GM12874 (cell line): Measurements from ENCODE around the gene GSTM2.

Source experiments
- TF ChIP-seq, protein P1 (sequence below): IDR thresholded peaks from 2 replicates; pipeline ENCODE4 v1.5.1; 2011; ENCODE audit warnings: low read depth, mild to moderate bottlenecking, control low read depth, low read length, moderate library complexity; ENCODE audit not compliant: insufficient read depth

GSTM2 gene

DNA sequence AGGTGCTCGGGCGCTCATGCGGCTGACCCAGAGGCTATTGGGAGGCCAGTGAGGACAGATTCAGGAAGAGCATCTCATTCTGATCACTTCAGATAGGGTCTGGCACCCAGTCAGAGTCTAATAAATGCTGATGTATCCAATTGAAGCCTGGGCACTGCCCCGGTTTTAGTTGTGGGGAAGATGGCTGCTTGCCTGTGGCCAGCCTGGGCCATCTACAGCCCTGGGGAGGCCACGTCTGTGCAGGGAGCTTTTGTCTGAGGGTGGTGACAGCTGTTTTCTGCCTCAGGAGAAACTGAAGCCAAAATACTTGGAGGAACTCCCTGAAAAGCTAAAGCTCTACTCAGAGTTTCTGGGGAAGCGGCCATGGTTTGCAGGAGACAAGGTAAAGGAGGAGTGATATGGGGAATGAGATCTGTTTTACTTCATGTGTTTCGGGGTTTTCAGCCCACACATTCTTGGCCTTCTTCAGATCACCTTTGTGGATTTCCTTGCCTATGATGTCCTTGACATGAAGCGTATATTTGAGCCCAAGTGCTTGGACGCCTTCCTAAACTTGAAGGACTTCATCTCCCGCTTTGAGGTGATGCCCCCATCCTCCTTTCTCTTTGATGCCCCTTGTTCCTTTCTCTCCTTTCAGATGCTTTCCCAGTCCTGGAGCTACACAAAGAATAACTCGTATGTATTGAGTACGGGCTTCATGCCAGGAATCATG lies 47.0 kb downstream of the GSTM2 start:
- TF ChIP-seq, protein P1, sequence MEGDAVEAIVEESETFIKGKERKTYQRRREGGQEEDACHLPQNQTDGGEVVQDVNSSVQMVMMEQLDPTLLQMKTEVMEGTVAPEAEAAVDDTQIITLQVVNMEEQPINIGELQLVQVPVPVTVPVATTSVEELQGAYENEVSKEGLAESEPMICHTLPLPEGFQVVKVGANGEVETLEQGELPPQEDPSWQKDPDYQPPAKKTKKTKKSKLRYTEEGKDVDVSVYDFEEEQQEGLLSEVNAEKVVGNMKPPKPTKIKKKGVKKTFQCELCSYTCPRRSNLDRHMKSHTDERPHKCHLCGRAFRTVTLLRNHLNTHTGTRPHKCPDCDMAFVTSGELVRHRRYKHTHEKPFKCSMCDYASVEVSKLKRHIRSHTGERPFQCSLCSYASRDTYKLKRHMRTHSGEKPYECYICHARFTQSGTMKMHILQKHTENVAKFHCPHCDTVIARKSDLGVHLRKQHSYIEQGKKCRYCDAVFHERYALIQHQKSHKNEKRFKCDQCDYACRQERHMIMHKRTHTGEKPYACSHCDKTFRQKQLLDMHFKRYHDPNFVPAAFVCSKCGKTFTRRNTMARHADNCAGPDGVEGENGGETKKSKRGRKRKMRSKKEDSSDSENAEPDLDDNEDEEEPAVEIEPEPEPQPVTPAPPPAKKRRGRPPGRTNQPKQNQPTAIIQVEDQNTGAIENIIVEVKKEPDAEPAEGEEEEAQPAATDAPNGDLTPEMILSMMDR = no peak

DNA sequence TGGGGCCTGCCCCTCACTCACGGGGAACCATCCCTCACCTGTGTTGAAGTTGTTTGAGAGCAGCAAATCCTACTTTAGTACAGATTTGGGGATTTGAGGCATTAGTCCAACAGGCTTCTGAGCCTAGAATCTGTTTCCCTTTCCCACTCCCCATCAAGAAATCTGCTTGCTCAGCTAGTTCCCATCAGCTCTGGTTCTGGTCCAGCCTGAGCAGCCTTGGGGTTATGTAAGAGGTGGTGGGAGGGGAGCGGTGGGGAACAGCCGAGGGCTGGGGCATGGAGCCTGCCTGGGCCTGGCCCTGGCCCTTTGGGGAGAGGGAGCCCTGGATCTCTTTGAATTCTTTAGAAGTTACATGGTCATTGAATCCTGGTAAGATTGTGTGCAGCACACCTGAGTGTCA lies 48.3 kb downstream of the GSTM2 start:
- TF ChIP-seq, protein P1 = no peak

DNA sequence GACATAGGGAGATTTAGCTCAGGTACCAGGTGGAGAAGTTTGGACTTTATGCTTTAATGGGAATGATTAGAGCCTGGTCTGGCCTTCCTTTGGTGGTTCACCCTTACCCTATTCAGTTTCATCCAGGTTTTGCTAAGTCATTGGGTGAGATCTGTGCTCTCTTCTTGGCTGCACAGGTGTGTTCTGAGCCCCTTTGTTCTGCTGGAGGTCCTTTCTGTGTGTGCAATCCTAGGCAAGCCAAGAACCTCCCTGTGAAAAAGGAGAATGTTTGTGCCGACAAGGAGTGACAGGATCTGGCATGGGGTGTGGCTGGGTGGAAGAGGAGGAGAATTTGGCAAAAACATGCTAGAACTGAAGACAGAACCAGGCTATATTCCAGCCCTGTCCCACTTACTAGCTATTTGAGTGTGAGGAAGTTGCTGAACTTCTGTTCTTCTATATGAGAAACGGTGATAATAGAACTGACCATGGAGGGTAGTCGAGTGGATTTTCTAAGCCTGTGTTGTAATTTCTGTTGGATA lies 48.8 kb downstream of the GSTM2 start:
- TF ChIP-seq, protein P1 = no peak

DNA sequence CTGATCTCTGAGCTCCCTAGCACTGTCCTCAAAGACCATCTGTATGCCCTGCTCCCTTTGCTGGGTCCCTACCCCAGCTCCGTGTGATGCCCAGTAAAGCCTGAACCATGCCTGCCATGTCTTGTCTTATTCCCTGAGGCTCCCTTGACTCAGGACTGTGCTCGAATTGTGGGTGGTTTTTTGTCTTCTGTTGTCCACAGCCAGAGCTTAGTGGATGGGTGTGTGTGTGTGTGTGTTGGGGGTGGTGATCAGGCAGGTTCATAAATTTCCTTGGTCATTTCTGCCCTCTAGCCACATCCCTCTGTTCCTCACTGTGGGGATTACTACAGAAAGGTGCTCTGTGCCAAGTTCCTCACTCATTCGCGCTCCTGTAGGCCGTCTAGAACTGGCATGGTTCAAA lies 49.9 kb downstream of the GSTM2 start:
- TF ChIP-seq, protein P1 = no peak

DNA sequence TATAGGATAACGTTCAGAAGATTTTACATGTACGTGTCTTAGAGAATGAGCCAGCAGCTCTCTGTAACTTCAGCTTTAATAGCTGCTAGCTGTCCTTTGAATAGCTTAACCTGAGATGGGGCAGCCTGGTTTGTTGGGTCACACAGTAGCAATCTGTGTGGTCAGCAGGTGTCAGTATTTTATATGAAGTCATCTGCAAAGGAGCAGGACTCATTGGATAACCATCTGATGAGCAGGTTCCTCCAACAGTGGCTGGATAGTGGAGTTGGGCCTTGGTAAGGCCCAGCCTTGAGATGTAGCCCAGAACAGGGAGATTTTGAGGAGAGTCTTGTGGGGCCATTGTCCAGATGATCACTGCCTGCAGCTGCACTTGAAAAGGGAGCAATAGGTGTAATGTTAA lies 50.6 kb downstream of the GSTM2 start:
- TF ChIP-seq, protein P1 = no peak

DNA sequence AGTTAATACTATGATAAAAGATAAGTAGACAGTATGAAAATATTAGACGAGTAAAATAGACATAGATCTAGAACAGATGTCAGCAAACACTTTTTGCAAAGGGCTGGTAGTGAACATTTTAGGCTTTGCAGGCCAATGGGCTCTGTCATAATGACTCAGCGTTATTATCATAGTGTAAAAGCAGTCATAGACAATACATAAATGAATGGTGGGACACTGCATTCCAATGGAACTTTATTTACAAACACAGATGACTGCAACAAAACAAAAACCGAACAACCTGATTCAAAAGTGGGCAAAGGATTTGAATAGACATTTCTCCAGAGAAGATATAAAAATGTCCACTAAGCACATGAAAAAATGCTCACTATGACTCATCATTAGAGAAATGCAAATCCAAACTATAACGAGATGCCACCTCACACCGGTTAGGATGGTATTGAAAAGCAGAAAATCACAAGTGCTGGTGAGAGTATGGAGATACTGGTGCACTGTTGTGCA lies 51.5 kb downstream of the GSTM2 start:
- TF ChIP-seq, protein P1 = no peak

DNA sequence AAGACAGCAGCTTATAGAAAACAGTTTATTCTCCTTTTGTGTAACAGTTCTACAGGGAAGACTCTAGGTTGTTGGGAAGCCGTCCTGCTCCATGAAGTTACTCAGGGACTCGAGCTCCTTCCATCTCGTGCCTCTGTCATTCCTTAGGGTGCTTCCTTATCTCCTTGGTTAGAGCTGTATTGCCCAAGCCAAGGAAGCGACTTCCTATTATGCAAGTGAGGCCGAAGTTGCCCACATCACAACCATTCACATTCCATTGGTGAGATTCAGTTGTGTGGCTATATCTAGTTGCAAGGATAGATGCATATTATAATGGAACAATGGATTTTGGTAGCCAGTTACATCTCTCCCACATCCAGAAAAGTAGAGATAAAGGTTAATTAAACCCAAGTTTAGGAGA lies 53.2 kb downstream of the GSTM2 start:
- TF ChIP-seq, protein P1 = no peak
